Measurements from ENCODE around the gene LAMA1.

DNA sequence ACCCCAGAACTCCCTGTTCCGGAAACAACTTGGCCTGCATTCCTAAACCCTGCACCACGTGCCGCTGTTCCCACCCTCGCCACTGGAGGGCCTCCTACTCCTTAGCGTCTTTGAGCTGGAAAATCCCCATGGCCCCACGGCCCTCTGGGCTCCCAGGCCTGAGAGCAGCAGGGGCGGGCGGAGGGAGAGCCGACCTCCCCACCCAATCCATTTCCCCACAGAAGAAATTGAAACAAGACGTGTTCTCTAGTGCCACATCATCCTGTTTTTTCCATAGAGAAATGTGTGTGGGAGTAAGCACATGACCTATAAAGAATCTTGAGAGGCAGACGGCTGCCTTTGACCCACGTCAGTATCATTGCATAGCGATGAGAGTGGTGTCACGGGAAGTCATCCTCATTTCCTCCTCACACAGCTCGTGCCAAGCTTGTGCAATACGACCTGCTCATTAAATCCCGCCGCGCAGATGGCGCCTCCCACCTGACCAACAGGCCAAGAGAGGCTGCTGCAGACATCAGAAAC is 79.2 kb downstream of the LAMA1 start:
- TF ChIP-seq, protein P1, sequence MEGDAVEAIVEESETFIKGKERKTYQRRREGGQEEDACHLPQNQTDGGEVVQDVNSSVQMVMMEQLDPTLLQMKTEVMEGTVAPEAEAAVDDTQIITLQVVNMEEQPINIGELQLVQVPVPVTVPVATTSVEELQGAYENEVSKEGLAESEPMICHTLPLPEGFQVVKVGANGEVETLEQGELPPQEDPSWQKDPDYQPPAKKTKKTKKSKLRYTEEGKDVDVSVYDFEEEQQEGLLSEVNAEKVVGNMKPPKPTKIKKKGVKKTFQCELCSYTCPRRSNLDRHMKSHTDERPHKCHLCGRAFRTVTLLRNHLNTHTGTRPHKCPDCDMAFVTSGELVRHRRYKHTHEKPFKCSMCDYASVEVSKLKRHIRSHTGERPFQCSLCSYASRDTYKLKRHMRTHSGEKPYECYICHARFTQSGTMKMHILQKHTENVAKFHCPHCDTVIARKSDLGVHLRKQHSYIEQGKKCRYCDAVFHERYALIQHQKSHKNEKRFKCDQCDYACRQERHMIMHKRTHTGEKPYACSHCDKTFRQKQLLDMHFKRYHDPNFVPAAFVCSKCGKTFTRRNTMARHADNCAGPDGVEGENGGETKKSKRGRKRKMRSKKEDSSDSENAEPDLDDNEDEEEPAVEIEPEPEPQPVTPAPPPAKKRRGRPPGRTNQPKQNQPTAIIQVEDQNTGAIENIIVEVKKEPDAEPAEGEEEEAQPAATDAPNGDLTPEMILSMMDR (IDR thresholded peaks at IDR 0.05; ENCODE audit: borderline replicate concordance, extremely low read depth, low read length, poor library complexity, severe bottlenecking), result peak; percentile 41
- TF ChIP-seq EZH2 (IDR thresholded peaks at IDR 0.05; ENCODE audit: borderline replicate concordance, low read depth, low read length, severe bottlenecking), result no peak
